GM21423 (cell line): ENCODE results near the gene SUGP2.
A peak's percentile ranks its signal among the peaks of the same experiment; 100 is the strongest.
"Not testable (repeated sequence)": the region's sequence is repeated elsewhere in the genome, so short reads cannot be mapped to it uniquely, and the experiment has no call there.

Experiments
- ATAC-seq: cut with Tn5 transposase; IDR thresholded peaks from one replicate; pipeline ENCODE4 v1.9.1; 2021; ENCODE audit warnings: mild to moderate bottlenecking, moderate library complexity; ENCODE audit not compliant: unreplicated experiment

SUGP2 gene

DNA sequence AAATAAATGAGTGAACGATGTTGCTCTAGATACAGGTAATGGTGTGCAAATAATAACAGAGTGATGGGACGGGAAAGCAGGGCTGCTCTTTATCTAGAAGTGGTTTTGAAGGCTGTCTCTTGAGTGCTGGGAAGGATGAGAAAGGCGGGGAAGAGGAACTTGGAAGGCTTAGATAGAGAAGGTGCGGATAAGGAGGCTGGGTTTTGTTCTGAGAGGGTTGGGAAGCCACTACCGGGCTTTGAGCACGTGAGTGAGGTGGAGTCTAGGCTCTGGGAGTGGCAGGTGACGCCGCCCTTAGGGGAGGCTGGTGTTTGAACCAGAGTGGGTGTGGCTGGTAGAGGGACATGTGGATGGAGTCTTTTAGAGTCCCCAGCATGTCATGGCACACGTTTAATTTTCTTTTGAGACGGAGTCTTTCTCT, 897 bp upstream of the SUGP2 start:
- no peak for ATAC-seq

DNA sequence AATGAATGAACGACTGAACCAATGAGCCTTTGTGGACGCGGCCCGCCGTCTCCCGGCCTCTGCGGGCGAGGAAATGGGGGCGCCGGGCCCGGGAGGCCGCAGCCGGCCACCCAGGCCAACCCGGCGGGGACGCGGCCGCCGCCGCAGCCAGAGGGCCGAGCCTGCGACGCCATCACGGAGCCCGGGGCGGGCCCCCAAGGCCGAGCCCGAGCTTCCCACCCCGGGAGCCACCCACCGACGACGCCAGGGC, 216 bp downstream of the SUGP2 start:
- ATAC-seq: no peak

DNA sequence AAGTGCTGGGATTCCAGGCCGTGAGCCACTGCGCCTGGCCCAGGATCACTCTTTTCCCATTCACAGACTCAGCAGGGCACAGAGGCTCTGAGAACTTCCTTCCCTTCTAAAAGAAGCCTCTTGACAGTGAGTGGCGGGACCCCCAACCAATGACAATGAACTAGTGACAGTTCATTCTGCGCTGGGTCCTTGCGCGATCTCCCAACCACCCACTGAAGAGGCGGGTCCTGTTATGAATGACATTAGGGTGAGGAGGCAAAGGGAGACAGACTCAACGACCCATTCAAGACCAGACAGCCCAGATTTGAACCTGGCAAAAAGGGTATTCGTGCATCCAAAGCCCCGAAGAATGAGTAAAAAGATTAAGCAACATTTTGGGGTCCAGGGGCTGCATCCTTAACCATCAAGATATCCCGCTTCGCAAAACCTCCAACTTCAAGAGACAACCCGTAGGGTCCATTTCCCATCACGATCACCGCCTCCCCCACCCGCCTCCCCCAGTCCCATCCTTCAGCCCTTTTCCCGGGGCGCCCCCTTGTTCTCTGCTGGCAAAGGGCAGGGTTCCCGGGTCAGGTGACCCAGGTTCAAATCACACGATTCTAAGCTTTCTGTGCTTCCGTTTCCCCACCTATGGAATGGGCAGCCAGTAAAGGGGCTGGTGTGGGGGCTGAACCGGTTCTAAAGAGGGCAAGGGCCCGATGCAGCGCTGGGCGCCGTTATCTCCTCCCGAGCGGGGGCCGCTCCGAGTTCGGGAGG, 719 bp downstream of the SUGP2 start:
- ATAC-seq: peak; percentile 40

DNA sequence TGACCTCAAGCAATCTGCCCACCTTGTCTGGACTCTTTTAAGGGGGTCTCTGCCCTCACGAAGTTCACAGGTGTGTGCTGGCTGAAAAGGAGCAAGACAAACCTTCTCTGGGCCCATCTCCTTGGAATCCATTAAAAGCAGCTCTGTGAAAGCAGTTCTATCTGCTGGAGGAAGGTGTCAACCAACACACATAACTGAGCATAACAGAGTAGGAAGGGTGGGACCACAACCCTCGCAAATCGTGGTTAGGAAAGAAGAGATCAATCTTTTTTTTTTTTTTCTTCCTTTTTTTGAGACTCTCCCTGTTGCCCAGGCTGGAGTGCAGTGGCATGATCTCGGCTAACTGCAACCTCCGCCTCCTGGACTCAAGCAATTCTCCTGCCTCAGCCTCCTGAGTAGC, 1.4 kb downstream of the SUGP2 start:
- no peak for ATAC-seq

- ATAC-seq: no peak
Observed at GRCh38 chr19:19028526-19028925, 4.8 kb downstream of the SUGP2 start.

GRCh38 chr19:19027228-19027627, 6.1 kb downstream of the SUGP2 start:
- ATAC-seq: no peak

- no peak for ATAC-seq
Observed at GRCh38 chr19:19026299-19026971, 6.9 kb downstream of the SUGP2 start.

- no peak for ATAC-seq
Observed at GRCh38 chr19:19025861-19026260, 7.5 kb downstream of the SUGP2 start.

DNA sequence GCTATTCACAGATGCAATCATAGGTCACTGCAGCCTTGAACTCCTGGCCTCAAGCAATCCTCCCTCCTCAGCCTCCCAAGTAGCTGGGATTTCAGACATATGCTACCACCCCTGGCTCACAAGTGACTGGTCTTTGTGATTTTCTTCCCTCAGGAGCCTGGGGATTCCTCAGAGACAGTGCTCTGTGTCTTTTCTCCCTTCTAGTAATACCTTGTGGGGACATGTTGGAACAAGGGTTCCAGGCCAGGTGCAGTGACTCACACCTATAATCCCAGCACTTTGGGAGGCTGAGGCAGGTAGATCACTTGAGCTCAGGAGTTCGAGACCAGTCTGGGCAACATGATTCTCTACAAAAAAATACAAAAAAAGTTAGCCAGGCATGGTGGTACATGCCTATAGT, 9.9 kb downstream of the SUGP2 start:
- not testable (repeated sequence) for ATAC-seq

DNA sequence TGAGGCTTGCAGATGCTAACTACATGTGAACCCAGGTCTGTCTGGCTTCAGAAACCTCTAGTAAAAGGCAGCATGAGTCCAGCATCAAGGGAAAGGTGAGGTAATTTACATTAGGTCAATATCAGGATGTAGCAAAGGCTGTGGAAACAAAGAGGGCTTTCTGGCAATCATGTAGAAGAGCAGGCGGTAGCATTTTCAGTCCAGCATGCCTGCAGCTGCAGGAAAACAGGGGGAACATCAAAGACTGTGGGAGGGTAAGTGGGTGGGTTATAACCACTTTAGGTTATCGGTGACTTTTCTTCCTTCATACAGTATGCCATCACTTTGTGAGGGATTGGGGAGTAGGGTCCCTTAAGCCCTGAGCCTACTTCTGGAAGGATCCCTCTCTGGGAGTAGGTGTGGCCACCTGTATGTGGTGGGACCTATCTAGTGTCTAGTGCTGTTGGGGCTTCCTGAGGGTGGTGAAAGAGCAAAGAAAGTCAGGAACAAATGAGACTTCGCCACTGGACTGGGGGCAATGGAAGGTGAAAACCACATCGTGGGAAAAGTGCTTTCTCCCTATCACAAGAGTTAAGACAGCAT, 10.8 kb downstream of the SUGP2 start:
- ATAC-seq: no peak

GRCh38 chr19:19021115-19021514, 12.2 kb downstream of the SUGP2 start:
- no peak for ATAC-seq

GRCh38 chr19:19010551-19010950, 22.8 kb downstream of the SUGP2 start:
- ATAC-seq: no peak

DNA sequence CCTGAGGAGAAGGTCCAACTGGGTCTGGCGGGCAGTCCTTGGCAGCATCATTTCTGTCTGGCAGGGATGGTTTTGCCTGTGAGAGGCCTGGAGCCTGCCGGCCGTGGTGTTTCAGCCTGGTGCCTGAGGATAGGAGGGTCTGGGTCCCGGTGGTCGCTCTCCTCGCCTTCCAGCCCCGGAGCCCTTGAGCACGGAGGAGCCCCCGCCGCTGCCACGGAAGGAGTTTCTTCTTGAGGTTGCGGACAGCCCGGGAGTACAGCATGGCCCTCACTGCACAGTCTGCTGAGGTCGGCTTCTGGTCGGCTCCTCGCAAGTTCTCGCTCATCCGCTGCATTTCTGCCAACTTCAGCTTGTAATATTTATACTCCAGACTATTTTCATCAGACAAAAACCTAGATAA, 23.4 kb downstream of the SUGP2 start:
- no peak for ATAC-seq

DNA sequence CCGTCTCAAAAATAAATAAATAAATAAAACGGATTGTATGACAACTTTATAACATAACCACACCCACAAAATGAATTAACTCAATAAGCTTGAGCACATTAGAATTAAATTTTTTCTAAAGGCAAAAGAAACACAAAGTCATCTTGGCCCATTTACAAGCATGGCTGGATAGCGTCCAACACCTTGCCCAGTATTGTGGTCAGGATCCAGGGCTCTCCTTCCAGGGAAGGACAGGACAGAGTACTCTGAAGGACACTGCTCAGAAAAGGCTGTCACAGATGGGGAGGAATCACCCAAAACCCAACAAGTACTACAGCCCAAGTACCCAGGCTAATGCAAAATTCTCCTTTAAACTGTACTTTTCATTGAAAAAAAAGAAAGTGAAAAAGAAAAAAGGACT, 27.1 kb downstream of the SUGP2 start:
- no peak for ATAC-seq

- no peak for ATAC-seq
Observed at GRCh38 chr19:19004144-19004543, 29.2 kb downstream of the SUGP2 start.

- no peak for ATAC-seq
Observed at GRCh38 chr19:18999896-19000620, 33.3 kb downstream of the SUGP2 start.

DNA sequence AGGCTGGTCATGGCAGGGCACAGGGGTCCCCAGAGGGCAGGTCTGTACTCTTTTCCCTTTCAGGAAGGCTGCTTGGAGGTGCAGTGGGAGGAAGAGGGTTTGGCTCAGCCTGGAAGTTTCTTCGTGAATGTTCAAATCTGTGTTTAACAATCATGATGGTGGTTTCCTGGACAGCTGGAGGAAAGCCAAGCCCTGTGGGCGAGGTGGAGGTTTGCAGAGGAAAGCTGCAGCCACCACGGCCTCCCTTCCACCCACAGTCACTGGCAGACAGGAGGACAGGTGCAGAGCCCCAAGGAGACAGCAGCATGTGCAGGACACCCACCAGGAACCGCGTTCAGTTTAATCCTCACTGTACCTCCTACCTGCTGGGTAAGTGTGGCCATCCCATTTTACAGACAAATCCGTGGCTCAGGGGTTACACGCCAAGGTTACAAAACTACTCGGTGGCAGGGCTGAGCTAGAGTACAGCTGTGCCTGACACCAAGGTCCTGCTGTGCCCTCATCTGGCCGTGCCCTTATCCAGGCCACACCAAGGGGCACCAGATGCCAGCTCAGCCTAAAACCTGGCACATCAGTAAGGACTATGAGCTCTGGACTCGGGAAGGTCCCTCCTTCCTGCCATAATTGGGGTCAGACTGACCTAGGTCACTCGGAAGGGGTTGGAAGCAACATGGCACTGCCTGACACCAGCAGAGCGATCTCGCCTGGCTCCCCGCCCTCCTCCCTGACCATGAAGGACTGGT, 34.1 kb downstream of the SUGP2 start:
- no peak for ATAC-seq

GRCh38 chr19:18998276-18998675, 35.0 kb downstream of the SUGP2 start:
- no peak for ATAC-seq

DNA sequence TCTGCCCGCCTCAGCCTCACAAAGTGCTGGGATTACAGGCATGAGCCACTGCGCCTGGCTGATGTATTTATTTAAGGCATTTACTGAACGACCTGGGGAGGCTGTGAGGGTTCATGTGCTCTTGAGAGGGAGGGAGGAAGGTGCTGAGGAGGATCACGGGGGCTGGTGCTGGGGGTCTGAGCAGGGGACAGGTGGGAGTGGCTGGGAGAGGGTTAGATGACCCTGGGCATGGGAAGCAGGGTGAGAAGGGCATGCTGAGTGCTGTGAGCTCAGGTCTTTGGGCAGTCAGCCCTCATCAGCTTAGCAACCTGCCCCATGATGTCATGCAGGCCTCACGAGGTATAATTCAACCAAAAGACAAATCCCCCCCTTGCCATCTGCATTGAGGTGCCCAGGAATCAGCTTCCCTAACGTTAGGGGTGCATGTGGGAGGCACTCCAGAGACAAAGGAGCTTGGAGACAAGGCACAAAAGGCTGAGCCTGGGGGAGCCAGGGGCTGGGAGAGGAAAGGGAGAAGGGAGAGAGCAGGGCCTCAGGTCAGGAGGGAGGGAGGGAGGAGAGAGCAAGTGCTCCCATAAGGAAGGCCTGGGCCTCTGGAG, 36.4 kb downstream of the SUGP2 start:
- no peak for ATAC-seq

- no peak for ATAC-seq
Observed at GRCh38 chr19:18996351-18996750, 37.0 kb downstream of the SUGP2 start.

- no peak for ATAC-seq
Observed at GRCh38 chr19:18995804-18996241, 37.5 kb downstream of the SUGP2 start.
